ENCODE measurements around the gene SRL. TPM values are rescaled to one million over a fixed set of nuclear protein-coding genes. Genes with fewer than 3 reads are reported as not detected.
A peak's percentile ranks its signal among the peaks of the same experiment; 100 is the strongest.

Gene SRL
- polyA plus RNA-seq (2012; ENCODE audit: insufficient read depth, insufficient read length): not detected

- H3K4me3 ChIP-seq (ENCODE audit: low read length): no peak within 1 kb of the TSS
- no peak for DNase-seq (ENCODE audit: low read depth, low spot score)
These were observed at the start of gene SRL for GRCh38 chr16:4241928-4242283. Gene SRL, minus strand, starts transcription at chr16:4242080. Its CDS starts 13 bp downstream, at chr16:4242067.

- DNase-seq (ENCODE audit: low read depth, low spot score): no peak
- H3K4me3 ChIP-seq (ENCODE audit: low read length): no peak overlapping the region
These were observed 48.5 kb upstream of the SRL start for GRCh38 chr16:4290236-4290830.

- no peak overlapping the region for H3K4me3 ChIP-seq (ENCODE audit: low read length)
- peak; percentile 36 for DNase-seq (ENCODE audit: low read depth, low spot score)
These were observed 46.5 kb upstream of the SRL start for GRCh38 chr16:4288148-4288921.

GRCh38 chr16:4285167-4285566 is 43.3 kb upstream of the SRL start:
- H3K4me3 ChIP-seq (ENCODE audit: low read length): no peak overlapping the region
- DNase-seq (ENCODE audit: low read depth, low spot score): no peak

- DNase-seq (ENCODE audit: low read depth, low spot score): no peak
- H3K4me3 ChIP-seq (ENCODE audit: low read length): no peak overlapping the region
These were observed 42.1 kb upstream of the SRL start for GRCh38 chr16:4283939-4284338.

GRCh38 chr16:4283441-4283840 is 41.6 kb upstream of the SRL start:
- no peak for DNase-seq (ENCODE audit: low read depth, low spot score)
- no peak overlapping the region for H3K4me3 ChIP-seq (ENCODE audit: low read length)

- DNase-seq (ENCODE audit: low read depth, low spot score): no peak
These were observed 38.7 kb upstream of the SRL start for GRCh38 chr16:4280625-4281024.

GRCh38 chr16:4277987-4278513 is 36.2 kb upstream of the SRL start:
- DNase-seq (ENCODE audit: low read depth, low spot score): no peak
- H3K4me3 ChIP-seq (ENCODE audit: low read length): no peak overlapping the region

More at GRCh38 chr16:4280625-4281024, 38.7 kb upstream of the SRL start:
- H3K4me3 ChIP-seq (ENCODE audit: low read length): no peak overlapping the region

- no peak for DNase-seq (ENCODE audit: low read depth, low spot score)
- no peak overlapping the region for H3K4me3 ChIP-seq (ENCODE audit: low read length)
These were observed 34.0 kb upstream of the SRL start for GRCh38 chr16:4275861-4276260.

- no peak for DNase-seq (ENCODE audit: low read depth, low spot score)
These were observed 32.0 kb upstream of the SRL start for GRCh38 chr16:4273858-4274311.

GRCh38 chr16:4272114-4272956 is 30.5 kb upstream of the SRL start:
- H3K4me3 ChIP-seq (ENCODE audit: low read length): peak overlapping the region; percentile 81
- peak; percentile 35 for DNase-seq (ENCODE audit: low read depth, low spot score)

More at GRCh38 chr16:4273858-4274311, 32.0 kb upstream of the SRL start:
- H3K4me3 ChIP-seq (ENCODE audit: low read length): peak overlapping the region; percentile 81

GRCh38 chr16:4271176-4272113 is 29.6 kb upstream of the SRL start:
- peak; percentile 91 for DNase-seq (ENCODE audit: low read depth, low spot score)
- H3K4me3 ChIP-seq (ENCODE audit: low read length): peak overlapping the region; percentile 81

GRCh38 chr16:4270595-4270994 is 28.7 kb upstream of the SRL start:
- H3K4me3 ChIP-seq (ENCODE audit: low read length): peak overlapping the region; percentile 81
- DNase-seq (ENCODE audit: low read depth, low spot score): no peak

GRCh38 chr16:4270091-4270490 is 28.2 kb upstream of the SRL start:
- no peak for DNase-seq (ENCODE audit: low read depth, low spot score)
- no peak overlapping the region for H3K4me3 ChIP-seq (ENCODE audit: low read length)

GRCh38 chr16:4266372-4266771 is 24.5 kb upstream of the SRL start:
- DNase-seq (ENCODE audit: low read depth, low spot score): peak; percentile 60
- H3K4me3 ChIP-seq (ENCODE audit: low read length): no peak overlapping the region

- DNase-seq (ENCODE audit: low read depth, low spot score): no peak
These were observed 23.8 kb upstream of the SRL start for GRCh38 chr16:4265676-4266075.

GRCh38 chr16:4264546-4264945 is 22.7 kb upstream of the SRL start:
- DNase-seq (ENCODE audit: low read depth, low spot score): no peak
- H3K4me3 ChIP-seq (ENCODE audit: low read length): no peak overlapping the region

More at GRCh38 chr16:4265676-4266075, 23.8 kb upstream of the SRL start:
- no peak overlapping the region for H3K4me3 ChIP-seq (ENCODE audit: low read length)

Data from Jurkat, Clone E6-1 (cell line).